ENCODE results near the gene SSBP4.
"Not testable (repeated sequence)": the region's sequence is repeated elsewhere in the genome, so short reads cannot be mapped to it uniquely, and the experiment has no call there.

SSBP4 gene

GRCh38 chr19:18419195-18419698 lies at the start of gene SSBP4:
TSS of gene SSBP4 (plus strand) at chr19:18419398. CDS start at chr19:18419649, 251 bp downstream.
- DNase-seq = peak; percentile 67

DNA sequence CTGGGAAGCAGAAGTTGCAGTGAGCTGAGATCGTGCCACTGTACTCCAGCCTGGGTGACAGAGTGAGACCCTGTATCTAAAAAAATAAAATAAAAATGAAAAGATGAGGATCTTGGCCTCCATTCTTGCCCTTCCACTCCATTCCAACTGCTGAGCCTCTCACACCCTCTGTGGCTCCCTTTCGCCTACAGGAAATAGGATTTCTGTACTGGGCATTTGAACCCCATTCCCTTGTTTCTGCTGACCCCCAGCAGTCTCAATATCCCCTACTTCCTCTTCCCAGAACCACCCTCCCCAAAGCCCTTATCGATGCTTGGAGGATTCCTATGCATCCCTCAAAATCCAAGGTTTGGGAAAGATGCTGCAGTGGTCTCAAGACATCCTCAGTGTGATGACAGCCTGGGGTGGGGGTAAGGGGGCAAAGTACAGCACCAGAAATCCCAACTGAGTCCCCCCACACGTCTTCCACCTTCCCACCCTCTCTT lies 45.7 kb upstream of the SSBP4 start:
- DNase-seq = no peak

GRCh38 chr19:18373892-18374629 lies 45.1 kb upstream of the SSBP4 start:
- DNase-seq = peak; percentile 25

- DNase-seq = no peak
These were observed 42.2 kb upstream of the SSBP4 start for GRCh38 chr19:18377026-18377425.

GRCh38 chr19:18379803-18380747 lies 39.1 kb upstream of the SSBP4 start:
- no peak for DNase-seq

DNA sequence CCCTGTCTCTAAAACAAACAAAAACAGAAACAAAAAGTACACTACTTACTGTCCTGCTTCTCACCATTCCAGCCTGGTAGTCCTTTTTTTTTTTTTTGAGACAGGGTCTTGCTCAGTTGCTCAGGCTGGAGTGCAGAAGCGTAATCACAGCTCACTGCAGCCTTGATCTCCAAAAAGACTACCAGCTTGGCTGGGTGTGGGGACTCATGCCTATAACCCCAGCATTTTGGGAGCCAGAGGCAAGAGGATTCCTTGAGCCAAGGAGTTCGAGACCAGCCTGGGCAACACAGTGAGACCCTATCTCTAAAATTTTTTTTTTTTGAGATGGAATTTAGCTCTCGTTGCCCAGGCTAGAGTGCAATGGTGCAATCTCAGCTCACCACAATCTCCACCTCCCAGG lies 38.4 kb upstream of the SSBP4 start:
- DNase-seq = no peak

GRCh38 chr19:18383622-18384021 lies 35.6 kb upstream of the SSBP4 start:
- DNase-seq = not testable (repeated sequence)

DNA sequence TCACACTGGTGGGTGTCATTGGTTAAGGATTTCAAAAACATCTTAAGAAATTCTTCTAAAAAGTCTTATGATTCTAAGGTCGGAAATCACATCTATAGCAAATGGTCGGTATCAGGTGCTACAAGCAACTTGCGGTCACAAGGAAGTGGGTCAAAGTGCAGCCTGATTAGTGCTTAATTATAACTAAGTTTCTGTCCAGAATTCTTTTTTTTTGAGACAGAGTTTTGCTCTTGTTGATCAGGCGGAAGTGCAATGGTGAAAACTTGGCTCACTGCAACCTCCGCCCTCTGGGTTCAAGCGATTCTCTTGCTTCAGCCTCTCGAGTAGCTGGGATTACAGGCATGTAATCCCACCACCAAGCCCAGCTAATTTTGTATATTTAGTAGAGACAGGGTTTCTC lies 34.4 kb upstream of the SSBP4 start:
- DNase-seq = no peak

DNA sequence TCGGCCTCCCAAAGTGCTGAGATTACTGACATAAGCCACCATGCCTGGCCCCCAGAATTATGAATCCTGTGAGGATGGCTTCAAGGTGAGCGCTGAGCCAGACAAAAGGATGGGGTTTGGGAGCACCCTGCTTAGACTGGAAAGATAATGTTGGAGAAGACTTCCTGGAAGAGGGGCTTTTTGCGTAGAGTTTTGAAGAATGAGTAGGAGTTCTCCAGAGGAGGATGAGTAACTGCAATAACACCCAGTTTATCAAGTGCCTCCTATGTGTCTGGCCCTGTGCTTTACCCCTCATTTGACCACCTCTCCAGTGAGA lies 33.9 kb upstream of the SSBP4 start:
- DNase-seq = no peak

DNA sequence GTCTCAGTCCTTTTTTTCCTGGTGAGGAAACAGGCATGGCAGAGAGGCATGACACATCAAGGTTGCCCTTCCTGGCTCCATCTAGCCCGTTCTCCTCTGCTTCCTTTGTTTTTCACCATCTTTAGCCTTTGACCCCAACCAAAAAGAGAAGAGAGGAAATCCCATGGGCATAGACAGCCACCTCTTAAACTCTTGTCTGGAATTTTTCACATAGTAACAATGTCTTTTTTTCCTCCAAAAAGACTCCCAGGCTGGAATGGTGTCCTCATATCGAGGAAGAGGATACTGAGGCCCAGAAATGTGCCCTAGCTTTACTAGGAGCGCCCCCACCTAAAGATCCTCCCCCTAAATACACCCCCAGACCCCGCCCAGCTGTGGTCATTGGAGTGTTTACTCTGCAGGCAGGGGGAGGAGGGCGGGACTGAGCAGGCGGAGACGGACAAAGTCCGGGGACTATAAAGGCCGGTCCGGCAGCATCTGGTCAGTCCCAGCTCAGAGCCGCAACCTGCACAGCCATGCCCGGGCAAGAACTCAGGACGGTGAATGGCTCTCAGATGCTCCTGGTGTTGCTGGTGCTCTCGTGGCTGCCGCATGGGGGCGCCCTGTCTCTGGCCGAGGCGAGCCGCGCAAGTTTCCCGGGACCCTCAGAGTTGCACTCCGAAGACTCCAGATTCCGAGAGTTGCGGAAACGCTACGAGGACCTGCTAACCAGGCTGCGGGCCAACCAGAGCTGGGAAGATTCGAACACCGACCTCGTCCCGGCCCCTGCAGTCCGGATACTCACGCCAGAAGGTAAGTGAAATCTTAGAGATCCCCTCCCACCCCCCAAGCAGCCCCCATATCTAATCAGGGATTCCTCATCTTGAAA lies 33.3 kb upstream of the SSBP4 start, which contains the start of gene GDF15:
GDF15 (plus strand) TSS at position 484 of the 868 bp plus-strand sequence; CDS start at position 516, 32 bp downstream.
- DNase-seq = no peak

- no peak for DNase-seq
These were observed 32.5 kb upstream of the SSBP4 start for GRCh38 chr19:18386543-18387271.

GRCh38 chr19:18388100-18388959 lies 30.9 kb upstream of the SSBP4 start:
- DNase-seq = peak; percentile 71

GRCh38 chr19:18388960-18389725 lies 30.1 kb upstream of the SSBP4 start:
- DNase-seq = no peak

GRCh38 chr19:18389726-18390064 lies 29.5 kb upstream of the SSBP4 start:
- no peak for DNase-seq

DNA sequence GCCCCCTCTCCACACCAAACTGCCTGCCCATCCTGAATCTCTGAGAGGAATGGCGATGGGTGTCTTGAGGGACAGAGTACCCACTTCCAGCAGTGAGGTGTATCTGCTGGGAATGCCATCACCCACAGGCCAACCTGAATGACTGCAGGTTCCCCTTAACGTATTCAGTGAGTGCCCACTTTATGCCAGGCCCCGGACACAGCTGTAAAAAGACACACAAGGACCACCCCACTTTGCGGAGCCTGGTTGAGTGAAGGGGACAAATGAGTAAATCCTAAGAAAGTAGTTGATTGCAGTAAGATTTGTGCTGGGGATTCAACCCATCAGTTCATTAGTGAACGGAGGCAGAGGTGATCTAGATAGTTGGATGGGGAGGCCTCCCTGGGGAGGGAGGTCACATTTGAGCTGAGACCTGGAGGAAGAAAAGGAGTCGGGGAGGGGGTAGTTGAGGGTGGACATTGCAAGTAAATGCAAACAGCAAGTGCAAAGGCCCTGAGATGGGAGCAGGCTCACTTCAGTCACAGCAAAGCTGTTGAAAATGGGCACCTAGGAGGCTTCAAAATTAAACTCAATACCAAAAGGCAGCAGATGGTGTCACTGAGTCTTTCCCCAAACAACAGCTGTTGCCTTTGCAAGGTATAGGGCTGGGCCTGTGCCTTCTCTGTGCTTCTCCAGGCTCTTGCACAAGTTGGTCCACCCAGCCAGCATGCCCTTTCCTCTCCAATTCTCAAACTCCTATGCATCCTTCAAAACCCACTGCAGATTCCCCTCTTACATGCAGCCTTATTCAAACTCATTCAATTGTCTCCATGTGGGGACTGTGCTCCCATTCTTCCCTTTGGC lies 28.9 kb upstream of the SSBP4 start:
- DNase-seq = no peak

- no peak for DNase-seq
These were observed 27.6 kb upstream of the SSBP4 start for GRCh38 chr19:18391509-18392075.

DNA sequence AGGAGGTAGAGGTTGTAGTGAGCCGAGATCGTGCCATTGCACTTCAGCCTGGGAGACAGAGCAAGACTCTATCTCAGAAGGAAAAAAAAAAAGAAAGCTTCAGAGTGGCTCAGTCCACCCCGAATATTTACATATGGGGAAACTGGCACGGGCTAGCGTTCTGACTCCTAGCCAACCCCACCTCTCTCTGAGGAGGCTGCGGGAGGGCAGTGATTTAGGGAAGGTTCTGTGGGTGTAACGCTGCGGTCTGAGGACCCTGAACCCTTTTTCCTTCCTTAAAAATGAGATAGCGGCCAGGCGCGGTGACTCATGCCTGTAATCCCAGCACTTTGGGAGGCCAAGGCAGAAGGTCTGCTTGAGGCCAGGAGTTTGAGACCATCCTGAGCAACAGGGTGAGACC lies 26.8 kb upstream of the SSBP4 start:
- DNase-seq = no peak

DNA sequence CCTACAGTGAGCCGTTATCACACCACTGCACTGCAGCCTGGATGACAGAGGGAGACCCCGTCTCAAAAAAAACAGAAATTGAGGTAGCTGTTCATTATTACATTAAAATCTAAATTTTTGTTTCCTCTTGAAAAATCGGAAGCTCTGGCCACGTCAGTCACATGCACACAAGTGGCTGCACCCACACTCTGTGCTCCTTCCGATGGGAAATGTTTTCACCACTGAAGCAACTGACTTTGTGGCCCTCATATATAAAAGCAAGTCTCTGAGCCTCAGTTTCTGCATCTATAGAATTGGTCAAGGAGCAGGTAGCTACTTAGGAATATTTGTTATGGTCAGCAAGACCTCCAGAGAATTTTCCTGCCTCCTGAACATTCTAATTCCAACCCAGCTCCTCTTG lies 26.3 kb upstream of the SSBP4 start:
- DNase-seq = no peak

- no peak for DNase-seq
These were observed 25.4 kb upstream of the SSBP4 start for GRCh38 chr19:18393836-18394235.
